Measurements from ENCODE around the gene ADH5. TPM values are rescaled to one million over a fixed set of nuclear protein-coding genes. Genes with fewer than 3 reads are reported as not detected.
"Not testable (repeated sequence)": the region's sequence is repeated elsewhere in the genome, so short reads cannot be mapped to it uniquely, and the experiment has no call there.

ADH5 gene
- total RNA-seq, 1 donor from 2014 or later = 85.3 TPM

DNA sequence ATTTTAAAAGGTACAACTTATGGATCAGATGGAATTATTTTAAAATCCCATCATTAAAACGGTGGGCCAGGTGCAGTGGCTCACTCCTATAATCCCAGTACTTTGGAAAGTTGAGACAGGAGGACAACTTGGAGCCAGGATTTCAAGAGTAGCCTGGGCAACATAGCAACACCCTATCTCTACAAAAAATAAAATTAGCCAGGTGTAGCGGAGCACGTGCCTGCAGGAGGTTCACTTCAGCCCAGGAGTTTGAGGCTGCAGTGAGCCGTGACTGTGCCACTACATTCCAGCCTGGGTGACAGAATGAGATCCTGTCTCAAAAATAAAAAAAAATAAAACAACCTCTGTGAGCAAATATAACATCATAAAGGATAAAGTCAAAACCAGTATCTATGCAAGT is 11.4 kb downstream of the ADH5 start:
- intact Hi-C loops (cut with micrococcal nuclease) = no loop called here
- Mint-ChIP-seq H3K27me3 (no peaks in the 10 kb centered on the region), H3K4me1 (peaks cover 8% of the 10 kb centered on the region), H3K27ac (no peak overlapping the region), H3K9me3 (no peaks in the 10 kb centered on the region), H3K4me3 (no peak overlapping the region), H3K36me3 (ENCODE audit: low read depth) (peaks cover 60% of the 10 kb centered on the region)
- DNase-seq = no peak

DNA sequence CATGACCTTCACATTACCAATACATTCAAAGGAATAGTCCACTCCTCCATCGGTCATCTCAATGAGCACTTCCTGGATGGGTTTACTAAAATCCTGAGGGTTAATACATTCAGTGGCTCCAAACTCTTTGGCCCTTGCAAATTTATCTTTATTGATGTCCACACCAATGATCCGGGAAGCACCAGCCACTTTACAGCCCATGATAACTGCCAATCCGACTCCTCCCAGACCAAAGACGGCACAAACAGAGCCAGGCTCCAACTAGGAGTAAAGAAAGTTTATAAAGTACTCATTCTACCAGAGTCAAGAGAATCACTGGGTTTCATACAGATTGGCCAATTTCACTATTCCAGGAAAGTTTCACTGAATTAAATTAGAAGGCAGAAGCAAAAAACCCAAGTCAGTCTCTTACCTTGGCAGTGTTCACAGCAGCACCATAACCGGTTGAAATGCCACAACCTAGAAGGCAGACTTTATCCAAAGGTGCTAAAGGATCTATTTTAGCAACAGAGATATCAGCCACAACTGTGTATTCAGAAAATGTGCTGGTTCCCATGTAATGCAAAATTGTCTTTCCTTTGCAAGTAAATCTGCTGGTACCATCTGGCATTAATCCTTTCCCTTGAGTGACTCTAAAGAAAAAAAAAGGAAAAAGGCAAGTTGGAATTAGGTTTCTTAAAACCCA is 12.2 kb downstream of the ADH5 start:
- no peaks in the 10 kb centered on the region for H3K27me3 Mint-ChIP-seq
- H3K4me3 Mint-ChIP-seq = no peak overlapping the region
- intact Hi-C loops (cut with micrococcal nuclease) = no loop called here
- DNase-seq = no peak
- no peak overlapping the region for H3K27ac Mint-ChIP-seq
- H3K4me1 Mint-ChIP-seq = peaks cover 5% of the 10 kb centered on the region
- H3K9me3 Mint-ChIP-seq = no peaks in the 10 kb centered on the region
- H3K36me3 Mint-ChIP-seq (ENCODE audit: low read depth) = peaks cover 60% of the 10 kb centered on the region

DNA sequence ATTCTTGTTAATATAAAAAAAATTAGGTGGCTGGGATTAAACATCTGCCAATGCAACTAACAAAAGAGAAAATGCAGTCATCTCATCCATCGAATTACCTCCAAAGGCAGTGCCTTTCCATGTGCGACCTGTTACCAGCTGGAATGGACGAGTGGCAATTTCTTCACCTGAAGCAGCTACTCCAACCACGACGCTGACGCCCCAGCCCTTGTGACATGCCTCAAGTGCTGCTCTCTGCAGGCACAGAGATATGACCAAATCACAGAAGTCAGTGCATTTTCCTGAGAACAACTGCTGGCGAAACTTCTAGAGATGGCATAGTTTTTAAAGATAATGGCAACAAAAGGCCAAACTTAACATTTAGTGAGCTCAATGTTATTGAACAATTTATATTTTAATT is 13.8 kb downstream of the ADH5 start:
- no peak for DNase-seq
- Mint-ChIP-seq H3K27me3 (no peaks in the 10 kb centered on the region), H3K27ac (no peak overlapping the region), H3K4me1 (peaks cover 4% of the 10 kb centered on the region), H3K36me3 (ENCODE audit: low read depth) (peaks cover 47% of the 10 kb centered on the region), H3K9me3 (no peaks in the 10 kb centered on the region), H3K4me3 (no peak overlapping the region)
- intact Hi-C loops (cut with micrococcal nuclease) = no loop called here

DNA sequence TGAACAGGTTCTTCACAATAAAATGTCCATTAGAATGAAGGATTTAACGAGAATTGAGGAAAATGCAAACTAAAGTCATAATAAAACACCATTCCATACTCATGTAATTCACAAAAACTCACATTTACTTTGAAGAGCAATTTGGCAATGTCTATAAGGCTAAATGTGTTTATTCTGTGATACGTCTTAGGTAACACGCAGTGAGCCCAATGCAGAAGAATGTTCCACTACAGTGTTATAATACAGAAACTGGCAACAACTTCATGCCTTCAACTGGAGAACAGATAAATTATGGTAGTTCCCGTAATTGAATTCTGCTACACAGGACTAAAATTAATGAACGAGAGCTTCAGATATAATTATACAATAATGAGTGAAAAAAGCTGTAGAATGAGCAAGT is 17.4 kb downstream of the ADH5 start:
- DNase-seq = no peak
- H3K4me3 Mint-ChIP-seq = no peak overlapping the region
- intact Hi-C loops (cut with micrococcal nuclease) = no loop called here
- H3K27ac Mint-ChIP-seq = no peak overlapping the region
- no peaks in the 10 kb centered on the region for H3K9me3 Mint-ChIP-seq
- peaks cover 45% of the 10 kb centered on the region for H3K36me3 Mint-ChIP-seq (ENCODE audit: low read depth)
- H3K27me3 Mint-ChIP-seq = no peaks in the 10 kb centered on the region
- H3K4me1 Mint-ChIP-seq = peaks cover 6% of the 10 kb centered on the region

DNA sequence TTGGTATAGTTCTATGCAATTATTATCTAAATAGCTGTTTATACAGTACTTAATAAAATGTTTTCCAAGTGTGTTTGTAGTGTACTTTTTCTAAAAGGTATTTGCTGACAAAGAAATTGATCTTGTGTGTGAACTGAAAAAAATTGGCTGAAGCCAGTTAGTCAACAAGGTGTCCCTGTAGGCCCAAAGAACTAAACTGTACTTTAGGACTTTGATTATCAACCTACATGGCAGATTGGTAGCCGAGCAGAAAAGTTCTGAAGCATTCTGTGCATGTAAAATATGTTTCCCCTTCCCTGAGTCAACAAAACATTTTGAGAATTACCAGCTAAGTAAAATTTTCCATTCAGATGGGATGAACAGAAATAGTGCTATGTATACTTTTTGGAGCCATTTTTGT is 21.0 kb downstream of the ADH5 start:
- Mint-ChIP-seq H3K4me3 (no peak overlapping the region), H3K4me1 (peaks cover 2% of the 10 kb centered on the region), H3K9me3 (no peaks in the 10 kb centered on the region), H3K27me3 (no peaks in the 10 kb centered on the region), H3K36me3 (ENCODE audit: low read depth) (peaks cover 45% of the 10 kb centered on the region), H3K27ac (peak overlapping the region; percentile 24)
- intact Hi-C loops (cut with micrococcal nuclease) = no loop called here
- no peak for DNase-seq

DNA sequence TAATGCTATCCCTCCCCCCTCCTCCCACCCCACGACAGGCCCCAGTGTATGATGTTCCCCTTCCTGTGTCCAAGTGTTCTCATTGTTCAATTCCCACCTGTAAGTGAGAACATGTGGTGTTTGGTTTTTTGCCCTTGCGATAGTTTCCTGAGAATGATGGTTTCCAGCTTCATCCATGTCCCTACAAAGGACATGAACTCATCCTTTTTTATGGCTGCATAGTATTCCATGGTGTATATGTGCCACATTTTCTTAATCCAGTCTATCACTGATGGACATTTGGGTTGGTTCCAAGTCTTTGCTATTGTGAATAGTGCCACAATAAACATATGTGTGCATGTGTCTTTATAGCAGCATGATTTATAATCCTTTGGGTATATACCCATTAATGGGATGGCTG is 23.1 kb downstream of the ADH5 start:
- peaks cover 44% of the 10 kb centered on the region for H3K36me3 Mint-ChIP-seq (ENCODE audit: low read depth)
- DNase-seq; H3K4me3 Mint-ChIP-seq; H3K27me3 Mint-ChIP-seq; intact Hi-C loops (cut with micrococcal nuclease); H3K4me1 Mint-ChIP-seq; H3K9me3 Mint-ChIP-seq; H3K27ac Mint-ChIP-seq: not testable (repeated sequence)

DNA sequence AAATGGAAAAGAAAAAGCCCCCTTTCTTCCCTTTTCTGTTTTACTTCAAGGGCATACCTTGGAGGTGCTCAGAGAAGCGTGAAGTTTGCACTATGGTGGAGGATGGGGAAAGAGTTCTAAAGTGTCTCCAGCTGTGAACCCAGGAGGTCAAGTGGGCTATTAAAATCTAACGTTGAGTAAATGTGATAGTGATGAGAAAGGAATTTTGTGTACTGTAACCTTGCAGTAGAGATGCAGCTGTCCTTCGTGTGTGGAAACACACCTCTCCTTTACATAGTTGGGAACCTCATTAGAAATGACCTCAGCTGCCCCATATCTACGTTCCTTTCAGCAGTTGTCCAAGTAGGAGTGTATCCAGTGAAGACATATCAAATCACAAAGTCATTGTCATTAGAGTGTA is 26.5 kb downstream of the ADH5 start:
- Mint-ChIP-seq H3K27me3 (no peaks in the 10 kb centered on the region), H3K4me1 (peaks cover 4% of the 10 kb centered on the region), H3K4me3 (no peak overlapping the region), H3K36me3 (ENCODE audit: low read depth) (peaks cover 48% of the 10 kb centered on the region), H3K27ac (no peak overlapping the region), H3K9me3 (no peaks in the 10 kb centered on the region)
- intact Hi-C loops (cut with micrococcal nuclease) = no loop called here
- DNase-seq = no peak

DNA sequence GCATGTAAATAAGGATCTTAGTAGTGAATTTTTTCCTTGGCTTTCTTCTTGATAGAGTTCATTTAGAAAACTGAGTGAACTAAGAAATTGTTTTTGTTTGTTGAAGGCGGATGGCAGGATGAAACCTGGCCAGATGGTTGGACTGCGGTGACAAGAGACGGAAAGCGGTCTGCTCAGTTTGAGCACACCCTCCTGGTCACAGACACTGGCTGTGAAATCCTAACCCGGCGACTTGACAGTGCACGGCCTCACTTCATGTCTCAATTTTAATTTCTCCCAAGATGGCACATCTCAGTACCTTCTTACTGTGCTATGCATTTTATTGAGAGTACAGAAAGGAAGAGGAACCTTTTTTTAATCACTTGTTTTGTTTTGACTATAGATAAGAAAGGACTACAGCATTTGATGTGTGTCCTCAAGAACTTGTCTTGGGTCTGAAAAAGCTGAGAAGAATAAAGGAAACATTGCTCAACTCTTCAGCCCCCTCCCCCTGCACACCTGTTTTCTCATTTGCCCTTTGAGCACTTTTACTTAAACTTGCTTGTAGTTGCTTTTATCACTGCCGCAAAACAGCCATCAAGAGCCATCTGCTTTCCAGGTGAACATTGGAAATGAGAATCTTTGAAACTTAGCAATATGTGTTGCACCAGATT is 27.4 kb downstream of the ADH5 start:
- H3K27ac Mint-ChIP-seq = peak overlapping the region; percentile 14

DNA sequence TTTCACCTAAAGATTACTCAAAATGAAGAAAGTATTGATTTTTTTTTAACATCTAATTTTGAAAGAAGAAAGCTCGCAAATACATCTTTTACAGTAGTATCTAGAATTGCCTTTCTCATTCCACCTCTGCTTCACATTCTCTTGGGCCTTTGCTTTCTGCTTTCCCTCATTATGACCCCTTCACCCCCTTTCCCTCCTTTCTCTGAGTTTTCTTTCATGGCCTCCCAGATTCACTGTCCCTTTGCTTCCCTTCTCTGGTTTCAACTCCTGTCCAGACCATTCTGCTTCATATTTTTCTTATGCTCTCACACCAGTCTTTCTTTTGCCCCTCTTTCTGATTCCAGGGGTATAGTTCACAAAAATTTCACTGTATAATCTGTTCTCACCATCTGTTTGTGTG is 29.0 kb downstream of the ADH5 start:
- no peaks in the 10 kb centered on the region for H3K9me3 Mint-ChIP-seq
- H3K4me3 Mint-ChIP-seq = no peak overlapping the region
- H3K27ac Mint-ChIP-seq = no peak overlapping the region
- intact Hi-C loops (cut with micrococcal nuclease) = loop anchor here (5.0 to 10.0 kb wide), 2 partner anchors 795 to 917 kb away; partner anchors contain the start of genes RAP1GDS1 and STPG2
- peaks cover 15% of the 10 kb centered on the region for H3K4me1 Mint-ChIP-seq
- peaks cover 34% of the 10 kb centered on the region for H3K36me3 Mint-ChIP-seq (ENCODE audit: low read depth)
- H3K27me3 Mint-ChIP-seq = no peaks in the 10 kb centered on the region
- DNase-seq = no peak

More for the DNA sequence above, 27.4 kb downstream of the ADH5 start:
- intact Hi-C loops (cut with micrococcal nuclease) = no loop called here
- peaks cover 44% of the 10 kb centered on the region for H3K36me3 Mint-ChIP-seq (ENCODE audit: low read depth)
- no peaks in the 10 kb centered on the region for H3K27me3 Mint-ChIP-seq
- peaks cover 5% of the 10 kb centered on the region for H3K4me1 Mint-ChIP-seq
- no peak overlapping the region for H3K4me3 Mint-ChIP-seq
- no peak for DNase-seq
- no peaks in the 10 kb centered on the region for H3K9me3 Mint-ChIP-seq

DNA sequence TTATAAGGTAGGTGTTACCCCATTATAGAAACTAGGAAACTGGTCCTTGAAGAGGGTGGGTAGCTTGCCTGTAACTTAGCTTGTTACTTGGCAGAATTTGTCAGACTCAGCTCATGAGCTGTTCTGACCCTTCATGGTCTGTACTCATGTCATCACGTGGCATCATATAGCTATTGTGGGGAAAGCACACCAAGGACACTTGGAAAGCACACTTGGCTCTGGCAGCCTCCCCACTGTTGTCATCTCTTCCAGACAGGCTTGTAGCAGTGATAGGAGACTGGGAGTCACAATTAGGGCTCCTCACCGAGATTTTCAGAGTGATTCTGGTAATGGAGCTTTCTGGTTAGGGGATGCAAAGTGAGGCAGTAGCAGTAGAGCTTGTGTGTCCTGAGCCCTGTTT is 30.4 kb downstream of the ADH5 start:
- no peak for DNase-seq
- Mint-ChIP-seq H3K27me3 (no peaks in the 10 kb centered on the region), H3K4me1 (peaks cover 21% of the 10 kb centered on the region), H3K27ac (no peak overlapping the region), H3K36me3 (ENCODE audit: low read depth) (peaks cover 34% of the 10 kb centered on the region), H3K4me3 (no peak overlapping the region), H3K9me3 (no peaks in the 10 kb centered on the region)
- intact Hi-C loops (cut with micrococcal nuclease) = loop anchor here (5.0 to 10.0 kb wide), 2 partner anchors 793 to 916 kb away; partner anchors contain the start of genes RAP1GDS1 and STPG2

DNA sequence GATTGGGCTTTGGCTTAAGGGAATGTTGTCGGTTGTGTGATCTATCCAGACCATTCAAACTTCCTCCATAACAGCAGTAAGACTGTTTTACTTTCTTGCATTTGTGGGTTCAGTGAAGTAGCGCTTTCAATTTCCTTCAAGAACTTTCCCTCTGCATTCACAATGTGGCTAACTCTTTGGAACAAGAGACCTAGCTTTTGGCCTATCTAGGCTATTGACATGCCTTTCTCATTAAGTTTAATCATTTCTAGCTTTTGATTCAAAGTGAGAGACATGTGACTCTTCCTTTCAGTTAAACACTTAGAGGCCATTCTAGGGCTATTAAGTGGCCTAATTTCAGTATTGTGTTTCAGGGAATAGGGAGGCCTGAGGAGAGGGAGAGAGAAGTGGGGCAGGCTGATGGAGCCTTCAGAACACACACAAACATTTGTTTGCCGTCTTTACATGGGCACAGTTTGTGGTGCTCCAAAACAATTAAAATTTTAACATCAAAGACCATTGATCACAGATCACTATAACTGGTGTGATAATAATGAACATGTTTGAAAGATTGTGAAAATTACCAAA is 34.1 kb downstream of the ADH5 start:
- H3K27ac Mint-ChIP-seq = peak overlapping the region; percentile 79
- peaks cover 34% of the 10 kb centered on the region for H3K4me1 Mint-ChIP-seq
- no peaks in the 10 kb centered on the region for H3K9me3 Mint-ChIP-seq
- intact Hi-C loops (cut with micrococcal nuclease) = loop anchor here (5.0 to 10.0 kb wide), 2 partner anchors 452 to 790 kb away; partner anchors contain the start of gene RAP1GDS1
- H3K36me3 Mint-ChIP-seq (ENCODE audit: low read depth) = peaks cover 47% of the 10 kb centered on the region
- no peak for DNase-seq
- H3K4me3 Mint-ChIP-seq = peak overlapping the region; percentile 27
- H3K27me3 Mint-ChIP-seq = no peaks in the 10 kb centered on the region

DNA sequence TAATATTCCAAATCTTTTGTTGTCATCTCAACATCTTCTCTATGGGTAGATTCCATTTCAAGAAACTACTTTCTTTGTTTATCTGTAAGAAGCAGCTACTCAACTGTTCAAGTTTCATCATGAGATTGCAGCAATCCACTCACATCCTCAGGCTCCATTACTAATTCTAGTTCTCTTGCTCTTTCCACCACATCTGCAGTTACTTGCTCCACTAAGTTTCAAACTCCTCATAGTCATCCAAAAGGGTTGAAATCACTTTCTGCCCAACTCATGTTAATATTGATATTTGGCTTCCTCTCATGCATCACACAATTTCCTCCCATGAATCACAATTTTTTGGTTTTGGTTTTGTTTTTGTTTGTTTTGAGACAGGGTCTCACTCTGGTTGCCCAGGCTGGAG is 35.7 kb downstream of the ADH5 start:
- Mint-ChIP-seq H3K9me3 (no peaks in the 10 kb centered on the region), H3K36me3 (ENCODE audit: low read depth) (peaks cover 49% of the 10 kb centered on the region), H3K27me3 (no peaks in the 10 kb centered on the region), H3K4me3 (peak overlapping the region; percentile 1), H3K4me1 (peaks cover 34% of the 10 kb centered on the region), H3K27ac (peak overlapping the region; percentile 65)
- DNase-seq = no peak
- intact Hi-C loops (cut with micrococcal nuclease) = loop anchor here (1.0 to 10.0 kb wide), 3 partner anchors 390 to 788 kb away; partner anchors contain the start of gene RAP1GDS1

DNA sequence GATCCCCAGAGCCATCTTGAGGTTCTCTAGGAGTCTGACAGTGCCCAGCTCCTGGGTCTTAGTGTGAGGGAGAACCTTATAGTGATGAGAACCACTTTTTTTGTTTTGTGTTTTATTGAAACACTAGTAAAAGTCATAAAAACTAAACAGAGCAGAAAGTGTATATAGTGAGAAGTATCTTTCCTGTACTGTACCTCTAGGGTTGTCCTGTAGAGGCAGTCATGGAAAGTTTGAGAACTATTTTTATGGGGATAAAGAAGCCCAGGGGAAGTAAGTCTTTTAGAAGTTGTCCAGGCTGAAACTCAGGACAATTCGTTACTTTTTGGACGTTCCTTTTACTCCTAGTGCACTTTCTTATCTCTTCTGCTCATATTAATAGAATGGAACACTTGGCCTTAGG is 40.9 kb downstream of the ADH5 start:
- Mint-ChIP-seq H3K9me3 (no peaks in the 10 kb centered on the region), H3K27me3 (no peaks in the 10 kb centered on the region), H3K4me1 (peaks cover 28% of the 10 kb centered on the region), H3K36me3 (ENCODE audit: low read depth) (peaks cover 70% of the 10 kb centered on the region), H3K27ac (no peak overlapping the region), H3K4me3 (no peak overlapping the region)
- intact Hi-C loops (cut with micrococcal nuclease) = no loop called here
- DNase-seq = no peak

DNA sequence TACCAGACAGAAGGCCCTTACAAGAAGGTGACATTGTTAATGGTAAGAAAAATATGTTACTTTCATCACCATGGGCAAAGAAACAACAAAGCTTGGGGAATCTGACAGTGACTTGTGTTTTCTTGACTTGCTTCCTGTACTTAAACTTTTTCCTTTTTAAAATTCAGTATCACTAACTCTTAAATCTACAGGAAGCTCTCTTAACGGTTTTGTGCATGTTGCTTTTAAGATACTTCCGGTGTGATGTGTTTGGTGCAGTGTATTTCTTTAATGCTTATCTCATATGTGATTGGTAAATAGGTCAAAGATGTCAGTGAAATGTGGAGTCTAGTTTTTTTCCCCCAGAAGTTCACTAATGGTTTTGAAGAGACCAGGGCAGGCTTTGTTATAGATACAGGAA is 45.2 kb downstream of the ADH5 start:
- peak; percentile 58 for DNase-seq
- intact Hi-C loops (cut with micrococcal nuclease) = no loop called here
- Mint-ChIP-seq H3K9me3 (peaks cover 3% of the 10 kb centered on the region), H3K27me3 (no peaks in the 10 kb centered on the region), H3K27ac (peak overlapping the region; percentile 85), H3K4me3 (peak overlapping the region; percentile 52), H3K36me3 (ENCODE audit: low read depth) (peaks cover 67% of the 10 kb centered on the region), H3K4me1 (peaks cover 19% of the 10 kb centered on the region)

Data from activated CD4-positive, alpha-beta T cell treated with anti-CD3 and anti-CD28 coated beads, Interleukin-2, amount 10 ng/mL, durations not matched to agents 24 days and 14 days (primary cell).